Neural cell (in vitro differentiated cells): ENCODE measurements around the gene SFRP4. TPM values are rescaled to one million over a fixed set of nuclear protein-coding genes. Genes with fewer than 3 reads are reported as not detected.

Experiments used
- H2AFZ ChIP-seq: fragments of 200-600, 300-800 bp; sonication (generic), shearing (Covaris generic); 2 replicates; pipeline ENCODE4 v1.6.0; 2014; ENCODE audit warnings: low read depth, mild to moderate bottlenecking, antibody characterized with exemption, low read length, moderate library complexity
- H3F3A ChIP-seq: fragments of 200-600 bp; shearing (Covaris generic); 2 replicates; pipeline ENCODE4 v1.6.1; 2016; ENCODE audit warnings: mild to moderate bottlenecking, moderate library complexity, mixed read lengths, antibody characterized with exemption, low read length; ENCODE audit not compliant: insufficient read depth, poor library complexity, severe bottlenecking
- H3K27ac ChIP-seq: fragments of 200-600, 300-800 bp; sonication (generic), shearing (Covaris generic); 2 replicates; pipeline ENCODE4 v1.5.1; 2014; ENCODE audit warnings: mild to moderate bottlenecking, low read length, moderate library complexity
- H3K27me3 ChIP-seq: fragments of 300-800, 200-600 bp; sonication (generic), shearing (Covaris generic); 2 replicates; pipeline ENCODE4 v1.6.0; 2014; ENCODE audit warnings: mild to moderate bottlenecking, low read depth, low read length, moderate library complexity; ENCODE audit not compliant: insufficient read depth
- H3K36me3 ChIP-seq: fragments of 300-800, 200-600 bp; sonication (generic), shearing (Covaris generic); 2 replicates; pipeline ENCODE4 v1.5.1; 2014; ENCODE audit warnings: mild to moderate bottlenecking, antibody characterized with exemption, low read length, moderate library complexity; ENCODE audit not compliant: insufficient read depth
- H3K4me2 ChIP-seq: fragments of 300-800, 200-600 bp; sonication (generic), shearing (Covaris generic); 2 replicates; pipeline ENCODE4 v1.6.0; 2014; ENCODE audit warnings: mild to moderate bottlenecking, low read length
- H3K4me3 ChIP-seq: fragments of 300-800, 200-600 bp; sonication (generic), shearing (Covaris generic); 2 replicates; pipeline ENCODE4 v1.5.1; 2014; ENCODE audit warnings: mild to moderate bottlenecking, low read length, moderate library complexity
- H3K79me2 ChIP-seq: fragments of 200-600 bp; shearing (Covaris generic); replicated peaks from 2 replicates; pipeline ENCODE4 v1.6.0; 2014; ENCODE audit warnings: mild to moderate bottlenecking, low read length, moderate library complexity; ENCODE audit not compliant: insufficient read depth
- H3K9ac ChIP-seq: fragments of 300-800, 200-600 bp; sonication (generic), shearing (Covaris generic); 2 replicates; pipeline ENCODE4 v1.6.1; 2016; ENCODE audit warnings: mild to moderate bottlenecking, low read length, mixed read lengths
- H3K9me2 ChIP-seq: fragments of 200-600 bp; shearing (Covaris generic); 2 replicates; pipeline ENCODE4 v1.6.1; 2016; ENCODE audit warnings: mild to moderate bottlenecking, low read length, mixed read lengths; ENCODE audit not compliant: insufficient read depth
- H3K9me3 ChIP-seq: fragments of 200-600, 300-800 bp; sonication (generic), shearing (Covaris generic); 2 replicates; pipeline ENCODE4 v1.6.1; 2016; ENCODE audit warnings: mild to moderate bottlenecking, mixed run types, low read length, moderate library complexity, mixed read lengths
- H4K20me1 ChIP-seq: fragments of 200-600 bp; shearing (Covaris generic); 2 replicates; pipeline ENCODE4 v1.6.1; 2016; ENCODE audit warnings: mild to moderate bottlenecking, mixed run types; ENCODE audit not compliant: insufficient read depth
- EP300 ChIP-seq: fragments of 450-650 bp; conservative IDR thresholded peaks from 2 replicates; pipeline ENCODE4 v1.6.1; 2014; ENCODE audit warnings: antibody characterized with exemption, mild to moderate bottlenecking, moderate library complexity; ENCODE audit not compliant: poor library complexity, severe bottlenecking
- EZH2 ChIP-seq: fragments of 200-600, 300-800 bp; shearing (Covaris generic), sonication (generic); IDR thresholded peaks from 2 replicates; pipeline ENCODE4 v1.6.1; 2014; ENCODE audit warnings: antibody characterized with exemption, low read length, borderline replicate concordance, mild to moderate bottlenecking; ENCODE audit not compliant: insufficient read depth, poor library complexity, severe bottlenecking
- MXI1 ChIP-seq: fragments of 450-650 bp; conservative IDR thresholded peaks from 2 replicates; pipeline ENCODE4 v1.6.1; 2014; ENCODE audit warnings: antibody characterized with exemption, mild to moderate bottlenecking; ENCODE audit not compliant: poor library complexity, severe bottlenecking
- POLR2AphosphoS5 ChIP-seq: IDR thresholded peaks from 2 replicates; pipeline ENCODE4 v1.6.1; 2012
- RAD21 ChIP-seq: fragments of 450-650 bp; conservative IDR thresholded peaks from 2 replicates; pipeline ENCODE4 v1.6.1; 2014; ENCODE audit warnings: antibody characterized with exemption, mild to moderate bottlenecking, moderate library complexity
- SMC3 ChIP-seq: fragments of 450-650 bp; conservative IDR thresholded peaks from 2 replicates; pipeline ENCODE4 v1.6.1; 2014; ENCODE audit warnings: antibody characterized with exemption, mild to moderate bottlenecking, moderate library complexity; ENCODE audit not compliant: poor library complexity
- TAF1 ChIP-seq: IDR thresholded peaks from 2 replicates; pipeline ENCODE4 v1.6.1; 2012; ENCODE audit warnings: low read depth
- polyA plus RNA-seq: library from polyadenylated mRNA; depleted of rRNA; stranded (reverse); fragments of >200 nt; gene quantifications from 2 replicates; pipeline ENCODE4 v1.2.3, GENCODE V29; 2014
- TF ChIP-seq, protein P1 (sequence below): fragments of 450-650 bp; IDR thresholded peaks from 2 replicates; pipeline ENCODE4 v1.5.1; 2014; ENCODE audit warnings: antibody characterized with exemption, mild to moderate bottlenecking, moderate library complexity; ENCODE audit not compliant: poor library complexity, severe bottlenecking
- TF ChIP-seq, protein P2 (sequence below): IDR thresholded peaks from 2 replicates; pipeline ENCODE4 v1.6.1; 2012; ENCODE audit warnings: borderline replicate concordance

SFRP4 gene
- polyA plus RNA-seq, 1 donor from 2014 or later = not detected

DNA sequence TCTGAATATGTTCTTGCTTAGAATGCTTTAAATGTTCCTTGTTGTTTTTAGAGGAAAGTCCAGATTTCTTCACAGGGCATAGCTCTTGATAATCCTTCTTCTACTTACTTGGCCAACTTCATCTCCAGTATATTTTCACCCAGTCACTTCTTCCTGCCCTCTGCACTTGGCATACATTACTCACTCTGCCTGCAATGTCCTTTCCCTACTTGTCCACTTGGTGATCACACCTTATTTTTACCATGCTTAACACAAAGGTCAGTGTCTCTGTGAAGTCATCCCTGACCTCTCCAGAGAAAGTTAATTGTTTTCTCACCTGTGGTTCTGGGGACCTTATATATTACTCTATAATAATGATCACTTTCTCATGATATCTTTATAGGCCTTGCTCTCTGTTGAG lies 23.3 kb downstream of the SFRP4 start:
- Histone ChIP-seq H3F3A (no peaks in the 10 kb centered on the region), H2AFZ (no peak overlapping the region), H3K9me3 (no peaks in the 10 kb centered on the region), H4K20me1 (no peaks in the 10 kb centered on the region), H3K4me2 (no peak overlapping the region), H3K4me3 (no peak overlapping the region), H3K27me3 (no peaks in the 10 kb centered on the region), H3K79me2 (no peaks in the 10 kb centered on the region), H3K36me3 (no peaks in the 10 kb centered on the region), H3K9me2 (no peaks in the 10 kb centered on the region), H3K9ac (no peak overlapping the region), H3K27ac (no peak overlapping the region)
- TF ChIP-seq, protein P1, sequence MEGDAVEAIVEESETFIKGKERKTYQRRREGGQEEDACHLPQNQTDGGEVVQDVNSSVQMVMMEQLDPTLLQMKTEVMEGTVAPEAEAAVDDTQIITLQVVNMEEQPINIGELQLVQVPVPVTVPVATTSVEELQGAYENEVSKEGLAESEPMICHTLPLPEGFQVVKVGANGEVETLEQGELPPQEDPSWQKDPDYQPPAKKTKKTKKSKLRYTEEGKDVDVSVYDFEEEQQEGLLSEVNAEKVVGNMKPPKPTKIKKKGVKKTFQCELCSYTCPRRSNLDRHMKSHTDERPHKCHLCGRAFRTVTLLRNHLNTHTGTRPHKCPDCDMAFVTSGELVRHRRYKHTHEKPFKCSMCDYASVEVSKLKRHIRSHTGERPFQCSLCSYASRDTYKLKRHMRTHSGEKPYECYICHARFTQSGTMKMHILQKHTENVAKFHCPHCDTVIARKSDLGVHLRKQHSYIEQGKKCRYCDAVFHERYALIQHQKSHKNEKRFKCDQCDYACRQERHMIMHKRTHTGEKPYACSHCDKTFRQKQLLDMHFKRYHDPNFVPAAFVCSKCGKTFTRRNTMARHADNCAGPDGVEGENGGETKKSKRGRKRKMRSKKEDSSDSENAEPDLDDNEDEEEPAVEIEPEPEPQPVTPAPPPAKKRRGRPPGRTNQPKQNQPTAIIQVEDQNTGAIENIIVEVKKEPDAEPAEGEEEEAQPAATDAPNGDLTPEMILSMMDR = no peak
- TF ChIP-seq, protein P2, sequence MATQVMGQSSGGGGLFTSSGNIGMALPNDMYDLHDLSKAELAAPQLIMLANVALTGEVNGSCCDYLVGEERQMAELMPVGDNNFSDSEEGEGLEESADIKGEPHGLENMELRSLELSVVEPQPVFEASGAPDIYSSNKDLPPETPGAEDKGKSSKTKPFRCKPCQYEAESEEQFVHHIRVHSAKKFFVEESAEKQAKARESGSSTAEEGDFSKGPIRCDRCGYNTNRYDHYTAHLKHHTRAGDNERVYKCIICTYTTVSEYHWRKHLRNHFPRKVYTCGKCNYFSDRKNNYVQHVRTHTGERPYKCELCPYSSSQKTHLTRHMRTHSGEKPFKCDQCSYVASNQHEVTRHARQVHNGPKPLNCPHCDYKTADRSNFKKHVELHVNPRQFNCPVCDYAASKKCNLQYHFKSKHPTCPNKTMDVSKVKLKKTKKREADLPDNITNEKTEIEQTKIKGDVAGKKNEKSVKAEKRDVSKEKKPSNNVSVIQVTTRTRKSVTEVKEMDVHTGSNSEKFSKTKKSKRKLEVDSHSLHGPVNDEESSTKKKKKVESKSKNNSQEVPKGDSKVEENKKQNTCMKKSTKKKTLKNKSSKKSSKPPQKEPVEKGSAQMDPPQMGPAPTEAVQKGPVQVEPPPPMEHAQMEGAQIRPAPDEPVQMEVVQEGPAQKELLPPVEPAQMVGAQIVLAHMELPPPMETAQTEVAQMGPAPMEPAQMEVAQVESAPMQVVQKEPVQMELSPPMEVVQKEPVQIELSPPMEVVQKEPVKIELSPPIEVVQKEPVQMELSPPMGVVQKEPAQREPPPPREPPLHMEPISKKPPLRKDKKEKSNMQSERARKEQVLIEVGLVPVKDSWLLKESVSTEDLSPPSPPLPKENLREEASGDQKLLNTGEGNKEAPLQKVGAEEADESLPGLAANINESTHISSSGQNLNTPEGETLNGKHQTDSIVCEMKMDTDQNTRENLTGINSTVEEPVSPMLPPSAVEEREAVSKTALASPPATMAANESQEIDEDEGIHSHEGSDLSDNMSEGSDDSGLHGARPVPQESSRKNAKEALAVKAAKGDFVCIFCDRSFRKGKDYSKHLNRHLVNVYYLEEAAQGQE = no peak
- TF ChIP-seq POLR2AphosphoS5 (no peak), RAD21 (no peak), EZH2 (no peak), TAF1 (no peak)

- TF ChIP-seq, protein P1 = no peak
- TF ChIP-seq MXI1 = no peak
- TF ChIP-seq TAF1 = no peak
- TF ChIP-seq EZH2 = no peak
- no peak for TF ChIP-seq RAD21
- no peak for TF ChIP-seq EP300
- TF ChIP-seq SMC3 = no peak
- TF ChIP-seq POLR2AphosphoS5 = no peak
- TF ChIP-seq, protein P2 = no peak
- H3K79me2 ChIP-seq = no peaks in the 10 kb centered on the region
- H3K9me2 ChIP-seq = no peaks in the 10 kb centered on the region
- no peak overlapping the region for H2AFZ ChIP-seq
- H3K36me3 ChIP-seq = no peaks in the 10 kb centered on the region
- H3K4me3 ChIP-seq = no peak overlapping the region
- no peaks in the 10 kb centered on the region for H3F3A ChIP-seq
- no peaks in the 10 kb centered on the region for H4K20me1 ChIP-seq
- H3K4me2 ChIP-seq = no peak overlapping the region
- no peaks in the 10 kb centered on the region for H3K9me3 ChIP-seq
- H3K27me3 ChIP-seq = no peaks in the 10 kb centered on the region
- H3K27ac ChIP-seq = no peak overlapping the region
- no peak overlapping the region for H3K9ac ChIP-seq
These were observed 34.5 kb downstream of the SFRP4 start for GRCh38 chr7:37882086-37882485.
